CD4-positive, alpha-beta T cell treated with Interleukin-17A for 4 hours (primary cell): ENCODE data around the gene SHISAL1.

ENCODE experiments used
- DNase-seq: peaks from one replicate; pipeline ENCODE4 v3.0.0-alpha.2; 2020; ENCODE audit warnings: mixed read lengths

Gene SHISAL1

DNA sequence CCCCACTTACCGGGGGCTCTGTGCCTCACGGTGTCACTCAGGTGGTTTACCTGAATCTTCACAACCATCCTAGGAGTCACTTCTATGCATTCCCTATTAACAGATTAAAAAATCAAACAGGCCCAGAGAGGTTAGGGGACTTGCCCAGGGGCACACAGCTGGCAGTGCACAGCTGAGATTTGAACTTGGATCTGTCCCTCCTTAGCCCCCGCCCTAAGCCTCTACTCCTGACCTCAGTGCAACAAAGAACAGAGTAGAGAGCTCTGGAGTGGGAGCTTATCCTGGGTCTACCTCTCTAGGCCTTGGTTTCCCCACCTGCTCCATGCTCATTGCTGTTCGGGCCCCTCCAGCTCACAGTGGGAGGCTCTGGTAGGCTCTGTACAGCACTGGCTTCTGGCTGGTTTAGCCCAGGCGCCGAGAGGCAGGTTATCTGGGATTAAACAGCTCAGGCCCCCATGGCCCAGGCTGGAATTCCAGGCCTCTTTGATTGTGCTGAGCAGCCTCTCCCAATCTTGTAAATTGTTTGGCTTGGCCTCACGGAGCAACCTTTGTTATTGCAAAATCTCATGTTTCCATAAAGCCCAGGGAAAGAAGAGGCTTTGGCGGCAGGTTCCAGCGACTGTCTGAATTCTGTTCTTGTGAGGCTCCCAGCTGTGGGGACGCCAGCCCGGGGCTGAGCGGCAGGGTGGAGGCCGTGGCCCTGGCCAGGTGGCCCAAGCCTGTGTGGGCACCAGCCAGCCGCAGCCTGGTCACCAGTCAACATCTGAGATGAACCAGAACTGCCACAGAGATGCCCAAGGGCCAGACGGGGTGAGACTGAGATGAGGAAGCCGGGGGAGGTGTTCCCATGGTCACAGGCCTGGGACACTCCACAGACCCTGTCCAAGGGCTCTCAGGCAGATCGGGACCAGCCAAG, 28.9 kb upstream of the SHISAL1 start:
- no peak for DNase-seq

- DNase-seq: no peak
Observed at GRCh38 chr22:44340271-44341239, 27.8 kb upstream of the SHISAL1 start.

DNA sequence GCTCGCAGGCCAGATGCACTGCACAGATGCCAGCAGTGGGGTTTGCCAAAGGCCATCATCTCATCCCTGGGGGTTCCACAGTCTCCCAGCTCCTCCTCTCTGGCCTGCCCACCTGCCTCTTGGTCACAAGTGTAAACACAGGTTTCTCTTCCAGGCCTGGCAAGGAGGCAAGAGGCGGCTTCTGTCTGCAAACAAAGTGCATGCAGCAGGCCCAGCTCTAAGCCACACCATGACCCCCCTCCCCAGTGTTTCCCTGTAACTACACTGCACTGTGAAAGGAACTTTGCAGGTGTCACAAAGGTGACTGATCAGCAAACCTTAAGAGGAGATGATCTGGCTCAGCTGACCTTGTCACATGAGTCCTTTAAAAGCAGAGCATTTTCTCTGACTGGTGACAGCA, 26.2 kb upstream of the SHISAL1 start:
- DNase-seq: no peak

DNA sequence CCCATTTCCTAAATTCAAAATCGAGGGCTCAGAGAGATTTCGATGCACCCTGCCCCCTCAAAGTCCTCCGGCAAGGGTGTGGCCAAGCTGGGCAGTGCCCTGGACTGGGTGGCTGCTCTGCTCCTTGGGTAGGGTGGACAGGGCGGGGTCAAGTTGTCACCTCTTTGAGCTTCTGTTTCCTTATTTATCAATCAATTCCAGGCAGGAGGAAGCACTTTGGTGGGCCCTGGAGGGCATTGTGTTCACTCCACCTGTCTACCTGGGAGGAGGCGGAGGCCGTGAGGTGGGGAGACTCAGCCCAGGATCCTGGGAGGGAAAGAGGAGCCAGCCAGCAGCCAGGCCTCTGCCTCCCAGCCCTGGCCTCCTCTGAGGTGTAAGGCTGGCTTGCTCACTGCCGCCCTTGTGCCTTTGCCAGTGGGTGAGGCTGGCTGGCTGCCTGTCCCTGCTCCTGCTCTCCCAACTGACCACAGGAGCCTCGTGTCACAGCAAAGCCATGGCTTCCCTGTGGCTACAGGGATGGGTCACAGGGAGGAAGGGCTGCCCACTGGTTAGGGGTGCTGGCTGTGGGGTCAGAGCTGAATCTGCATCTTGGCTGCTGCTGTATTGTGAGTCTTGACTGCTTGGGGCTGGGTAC, 25.5 kb upstream of the SHISAL1 start:
- DNase-seq: no peak

DNA sequence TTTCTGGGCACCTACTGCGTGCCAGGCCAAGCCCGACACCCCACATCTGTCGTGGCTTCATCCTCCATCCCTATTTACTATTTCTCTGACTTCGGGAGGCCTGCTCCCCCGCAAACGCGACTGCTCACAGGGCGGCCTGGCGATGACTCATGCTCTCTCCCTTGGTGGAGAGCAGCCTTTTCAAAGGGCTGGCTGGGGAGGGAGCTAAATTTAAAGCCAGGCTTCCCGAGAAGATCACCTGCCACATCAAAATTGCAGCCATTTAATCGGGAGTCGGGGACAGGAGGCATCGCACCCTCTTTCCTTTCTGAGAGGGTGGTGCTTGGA, 24.9 kb upstream of the SHISAL1 start:
- no peak for DNase-seq

- DNase-seq: no peak
Observed at GRCh38 chr22:44336962-44337677, 24.4 kb upstream of the SHISAL1 start.

DNA sequence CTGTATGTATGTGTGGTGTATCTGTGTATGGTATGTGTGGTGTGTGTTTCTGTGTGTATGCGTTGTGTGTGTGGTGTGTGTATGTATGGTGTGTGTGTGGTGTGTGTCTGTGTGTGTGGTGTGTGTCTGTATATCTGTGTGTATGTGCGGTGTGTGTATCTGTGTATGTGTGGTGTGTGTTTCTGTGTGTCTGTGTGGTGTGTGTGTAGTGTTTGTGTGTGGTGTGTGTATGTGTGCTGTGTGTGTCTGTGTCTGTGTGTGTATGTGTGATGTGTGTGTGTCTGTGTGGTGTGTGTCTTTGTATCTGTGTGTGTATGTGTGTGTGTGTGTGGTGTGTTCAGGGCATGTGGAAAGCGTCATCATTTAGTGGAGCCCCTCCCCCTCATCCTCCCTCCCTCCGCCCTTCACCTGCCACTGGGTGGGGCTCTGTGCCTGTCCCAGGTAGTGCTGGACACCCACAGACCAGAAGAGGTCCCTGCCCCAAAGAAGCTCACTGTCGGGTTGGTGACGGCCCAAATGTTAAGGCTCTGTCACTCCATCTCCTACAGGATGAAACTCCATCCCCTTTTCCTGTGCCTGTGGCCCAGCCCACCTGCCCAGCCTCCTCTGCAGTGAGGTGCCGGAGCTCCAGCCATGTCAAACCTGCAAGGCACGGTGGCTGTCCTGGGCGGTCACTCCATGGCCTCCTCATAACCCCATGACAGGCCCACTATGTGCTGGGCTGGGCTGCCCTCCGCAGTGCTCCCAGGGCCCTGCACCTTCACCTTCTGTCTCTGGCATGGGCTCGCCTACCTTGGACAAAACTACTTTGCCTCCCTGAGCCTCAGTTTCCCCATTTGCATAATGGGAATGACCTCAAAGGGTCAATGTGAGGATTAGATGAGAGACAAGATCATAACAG, 23.4 kb upstream of the SHISAL1 start:
- peak; percentile 9 for DNase-seq

DNA sequence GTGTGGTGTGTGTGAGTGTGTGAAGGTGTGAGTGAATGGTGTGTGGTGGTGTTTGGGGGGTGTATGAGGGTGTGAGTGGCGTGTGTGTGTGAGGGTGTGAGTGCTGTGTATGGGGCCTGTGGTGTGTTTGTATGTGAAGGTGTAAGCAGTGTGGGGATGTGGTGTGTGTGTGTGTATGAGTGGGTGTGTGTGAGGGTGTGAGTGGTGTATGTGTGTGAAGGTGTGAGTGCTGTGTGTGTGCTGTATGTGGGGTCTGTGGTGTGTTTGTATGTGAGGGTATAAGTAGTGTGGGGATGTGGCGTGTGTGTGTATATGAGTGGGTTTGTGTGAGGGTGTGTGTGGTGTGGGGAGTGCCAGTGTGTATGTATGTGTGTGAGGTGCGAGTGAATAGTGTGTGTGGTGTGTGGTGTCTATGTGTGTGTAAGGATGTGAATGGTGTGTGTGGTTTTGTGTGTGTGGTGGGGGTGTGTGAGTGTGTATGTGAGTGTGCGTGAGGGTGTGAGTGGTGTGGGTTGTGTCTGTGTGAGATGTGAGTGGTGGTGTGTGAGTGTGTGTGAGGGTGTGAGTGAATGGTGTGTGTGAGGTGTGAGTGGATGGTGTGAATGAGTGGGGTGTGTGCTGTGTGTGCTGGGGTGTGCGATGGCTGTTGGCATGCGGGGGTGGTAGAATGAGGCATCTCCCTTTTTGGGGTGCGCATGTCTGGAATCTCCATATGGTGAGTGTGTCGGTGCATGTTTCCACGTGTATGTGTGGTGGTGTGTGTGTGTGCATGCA, 22.5 kb upstream of the SHISAL1 start:
- no peak for DNase-seq

DNA sequence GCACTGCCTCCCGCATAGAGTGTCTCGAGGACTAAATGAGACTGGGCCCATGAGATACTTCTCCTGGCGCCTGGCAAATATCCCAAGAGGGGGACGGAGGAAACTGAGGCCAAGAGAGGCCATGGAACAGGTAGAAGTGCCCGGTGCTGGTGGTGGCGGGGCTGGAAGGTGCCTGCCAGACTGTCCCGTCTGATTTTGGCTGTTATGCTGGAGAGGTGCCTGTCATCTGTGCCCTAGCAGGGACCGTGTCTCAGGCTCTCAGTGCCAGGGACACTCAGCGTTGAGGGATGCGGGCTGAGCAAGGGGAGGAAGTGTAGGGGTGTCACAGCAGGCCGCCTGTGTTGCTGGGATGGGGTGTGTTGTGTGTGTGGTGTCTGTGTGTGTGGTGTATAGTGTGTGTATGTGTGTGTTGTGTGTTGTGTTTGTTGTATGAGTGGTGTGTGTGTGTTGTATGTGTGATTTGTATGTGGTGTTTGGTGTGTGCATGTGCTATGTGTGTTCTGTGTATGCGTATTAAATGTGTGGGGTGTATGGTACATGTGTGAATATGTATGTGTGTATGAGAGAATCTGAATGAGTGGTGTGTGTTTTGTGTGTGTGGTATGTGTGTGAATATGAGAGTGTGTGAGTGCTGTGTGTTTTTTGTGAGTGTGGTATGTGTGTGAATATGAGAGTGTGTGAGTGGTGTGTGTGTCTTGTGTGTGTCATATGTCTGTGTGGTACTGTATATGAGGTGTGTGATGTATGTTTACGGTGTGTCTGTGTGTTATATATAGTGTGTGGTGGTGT, 21.3 kb upstream of the SHISAL1 start:
- no peak for DNase-seq

DNA sequence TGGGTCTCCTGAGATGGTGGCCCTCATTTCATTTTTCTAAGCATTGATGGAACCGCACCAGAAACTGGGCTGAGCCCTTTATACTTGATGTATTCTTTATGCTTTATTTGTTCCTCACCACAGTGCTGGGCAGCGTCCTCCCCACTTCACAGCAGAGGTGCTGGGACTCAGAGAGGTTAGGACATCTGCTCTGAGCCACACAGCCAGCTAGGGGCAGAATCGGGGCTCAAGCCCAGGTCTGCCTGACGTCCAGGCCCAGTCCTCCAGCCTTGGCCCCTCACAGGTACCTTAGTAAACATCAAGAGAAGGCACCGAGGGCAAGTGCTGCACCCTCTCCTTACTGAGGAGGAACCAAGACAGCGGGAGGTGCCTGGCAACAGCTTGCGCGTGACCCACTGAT, 20.2 kb upstream of the SHISAL1 start:
- DNase-seq: no peak

DNA sequence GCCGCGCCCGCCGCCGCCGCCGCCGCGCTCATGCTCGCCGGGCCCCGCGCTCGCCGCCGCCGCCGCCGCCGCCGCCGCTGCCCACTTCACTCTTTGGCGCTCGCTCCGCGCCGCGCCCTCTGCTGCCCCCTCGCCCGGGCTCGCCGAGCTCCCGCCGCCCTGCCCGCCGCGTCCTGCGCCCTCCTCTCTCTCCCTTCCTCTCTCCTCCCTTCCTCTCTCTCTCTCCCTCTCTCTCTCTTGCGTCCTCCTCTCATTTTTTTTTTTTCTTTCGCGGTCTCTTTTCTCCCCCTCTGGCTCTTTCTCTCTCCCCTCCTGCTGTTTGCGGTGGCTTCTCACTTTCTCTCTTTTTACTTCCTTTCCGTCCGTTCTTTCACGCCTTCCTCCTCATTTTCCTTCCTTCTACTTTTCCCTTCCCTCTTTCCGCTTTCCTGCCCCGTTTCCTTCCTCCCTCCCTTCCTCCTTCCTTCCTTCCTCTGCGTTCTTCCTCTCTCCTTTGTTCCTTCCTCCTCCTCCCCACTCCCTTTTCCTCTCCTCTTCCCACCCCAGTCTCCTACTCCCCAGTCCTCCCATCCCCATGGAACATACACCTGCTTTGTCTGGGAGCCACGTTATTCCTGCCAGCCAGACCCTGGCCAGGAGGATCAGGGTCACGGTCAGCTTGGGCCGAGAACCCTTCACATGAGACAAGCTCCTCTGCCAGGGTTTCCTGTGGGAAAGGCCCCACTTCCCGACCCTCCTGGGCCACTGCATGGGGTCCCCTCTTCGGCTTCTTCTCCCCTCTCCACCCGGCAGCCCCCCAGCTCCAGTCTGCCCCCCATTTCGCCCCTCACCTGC, 19.3 kb upstream of the SHISAL1 start:
- no peak for DNase-seq

DNA sequence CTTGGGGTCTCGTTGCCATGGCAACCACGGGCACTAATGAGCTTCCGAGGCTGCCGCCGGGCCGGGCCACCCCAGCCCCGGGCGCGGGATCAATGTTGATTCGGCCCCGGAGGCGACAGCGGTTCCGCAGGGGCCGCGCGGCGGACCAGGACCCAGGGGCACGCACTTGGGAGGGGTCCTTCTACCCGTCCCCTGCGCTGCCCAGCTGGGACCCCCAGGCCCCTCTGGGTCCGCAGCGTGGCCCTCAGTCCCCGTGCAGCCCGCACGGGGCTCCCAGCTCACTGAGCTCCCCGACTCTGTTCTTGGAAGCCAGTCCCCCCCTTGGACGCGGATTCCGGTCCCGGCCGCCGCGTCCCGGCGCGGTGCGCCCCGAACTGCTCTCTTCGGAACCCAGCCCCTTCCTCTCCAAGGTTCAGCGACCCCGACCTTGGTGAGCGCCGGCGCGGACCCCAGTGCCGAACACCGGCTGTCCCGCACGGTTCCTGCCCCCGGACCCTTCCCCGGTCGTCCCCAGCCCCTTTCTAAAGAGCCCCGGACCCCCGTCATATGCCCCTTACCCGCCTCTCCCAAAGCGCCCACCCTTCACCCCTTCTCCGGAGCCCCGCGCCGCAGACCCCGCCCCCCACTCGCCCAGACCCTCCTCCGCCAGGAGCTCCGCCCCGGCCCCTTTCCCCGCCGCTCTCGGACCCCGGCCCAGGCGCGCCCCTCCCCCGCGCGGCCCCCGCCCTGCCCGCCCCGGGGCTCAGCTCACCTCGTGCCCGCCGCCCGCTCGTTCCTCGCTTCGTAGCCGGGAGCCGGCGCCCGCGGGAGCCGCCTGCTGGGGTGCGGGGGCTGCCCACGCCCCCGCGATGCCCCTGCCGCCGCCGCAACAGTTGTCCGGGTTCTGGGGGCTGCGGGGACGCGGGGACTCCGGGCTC, 18.3 kb upstream of the SHISAL1 start:
- no peak for DNase-seq

- DNase-seq: no peak
Observed at GRCh38 chr22:44330188-44330743, 17.5 kb upstream of the SHISAL1 start.

DNA sequence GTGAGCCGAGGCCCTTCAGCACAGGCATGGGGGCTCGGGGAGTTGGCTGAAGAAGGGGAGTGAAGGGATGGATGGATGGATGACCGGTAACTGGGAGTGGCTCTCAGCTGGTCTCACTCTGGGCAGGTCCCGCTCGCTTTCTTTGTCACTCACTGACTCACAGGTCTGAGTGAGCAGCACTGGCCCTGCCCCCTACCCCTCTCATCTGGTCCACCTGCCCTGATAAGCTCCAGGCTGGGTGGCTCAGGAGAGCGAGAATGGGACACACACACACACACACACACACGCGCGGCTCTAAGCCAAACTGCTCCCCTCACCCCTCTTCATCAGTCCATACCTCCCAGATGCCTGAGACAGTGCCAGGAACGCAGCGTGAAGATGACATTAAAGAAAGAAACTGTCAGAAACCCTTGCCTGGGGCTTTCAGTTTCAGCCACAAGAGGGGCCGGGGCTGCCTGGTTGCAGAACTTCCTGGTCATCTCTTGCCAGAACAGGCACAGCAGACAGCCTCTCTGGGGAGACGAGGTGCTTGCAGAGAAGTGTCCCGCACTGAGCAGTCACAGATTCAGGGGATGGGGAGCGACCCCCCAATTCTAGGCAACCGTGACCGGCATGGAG, 16.5 kb upstream of the SHISAL1 start:
- no peak for DNase-seq

GRCh38 chr22:44328762-44329161, 16.0 kb upstream of the SHISAL1 start:
- DNase-seq: no peak

DNA sequence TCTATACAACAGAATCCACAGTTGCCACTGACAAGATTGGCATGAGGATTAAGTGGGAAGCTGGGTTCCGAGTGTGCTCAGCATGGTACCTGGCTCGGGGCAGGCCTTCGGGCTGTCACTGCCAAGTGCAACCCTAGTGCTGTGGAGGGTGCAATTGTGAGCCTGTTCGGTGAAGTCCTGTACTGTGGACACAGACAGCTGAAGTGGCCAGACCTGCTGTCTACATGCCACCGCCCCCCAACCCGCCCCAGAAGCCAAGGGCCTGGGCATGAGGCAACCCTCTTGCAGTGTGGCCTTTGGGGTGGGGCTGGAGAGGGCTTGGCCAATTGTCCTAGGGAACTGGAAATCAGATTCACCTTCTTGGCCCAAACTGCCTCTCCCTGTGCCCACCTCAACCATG, 15.6 kb upstream of the SHISAL1 start:
- DNase-seq: no peak

DNA sequence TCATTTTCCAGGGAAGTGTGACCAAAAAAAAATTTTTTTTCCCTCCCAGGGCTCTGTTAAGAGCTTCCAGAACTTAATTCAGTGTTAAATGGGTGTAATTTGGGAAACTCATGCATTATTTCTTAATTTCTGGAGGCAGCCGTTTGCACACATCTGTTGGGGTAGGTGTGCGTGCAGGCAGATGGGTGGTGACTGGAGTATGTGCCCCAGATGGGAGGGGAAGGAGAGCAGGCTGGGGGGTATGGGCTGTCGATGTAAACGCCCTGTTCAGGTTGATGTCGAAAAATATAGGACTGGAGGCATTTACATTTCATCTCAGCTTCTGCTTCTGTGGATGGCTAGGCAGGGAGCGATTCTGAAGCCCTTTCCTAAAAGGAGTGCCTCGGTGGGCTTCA, 13.7 kb upstream of the SHISAL1 start:
- no peak for DNase-seq
